ENCODE results near the gene EFNA2.

The EFNA2 gene

GRCh38 chr19:1262623-1263123 lies 23.0 kb upstream of the EFNA2 start:
- peak overlapping the region; percentile 73 for H3K4me3 ChIP-seq (ENCODE audit: low read depth, low read length)
- no peak for DNase-seq (ENCODE audit: low read depth)
- no peak for TF ChIP-seq CTCF (IDR thresholded peaks at IDR 0.05; ENCODE audit: control insufficient read depth, extremely low read depth, insufficient read depth)

GRCh38 chr19:1263188-1263587 lies 22.5 kb upstream of the EFNA2 start:
- no peak for TF ChIP-seq CTCF (IDR thresholded peaks at IDR 0.05; ENCODE audit: control insufficient read depth, extremely low read depth, insufficient read depth)
- no peak for DNase-seq (ENCODE audit: low read depth)
- no peak overlapping the region for H3K4me3 ChIP-seq (ENCODE audit: low read depth, low read length)

- DNase-seq (ENCODE audit: low read depth) = no peak
- H3K4me3 ChIP-seq (ENCODE audit: low read depth, low read length) = no peak overlapping the region
- no peak for TF ChIP-seq CTCF (IDR thresholded peaks at IDR 0.05; ENCODE audit: control insufficient read depth, extremely low read depth, insufficient read depth)
These were observed 20.7 kb upstream of the EFNA2 start for GRCh38 chr19:1264801-1265614.

- no peak for TF ChIP-seq CTCF (IDR thresholded peaks at IDR 0.05; ENCODE audit: control insufficient read depth, extremely low read depth, insufficient read depth)
- DNase-seq (ENCODE audit: low read depth) = no peak
- H3K4me3 ChIP-seq (ENCODE audit: low read depth, low read length) = no peak overlapping the region
These were observed 20.0 kb upstream of the EFNA2 start for GRCh38 chr19:1265615-1266128.

- H3K4me3 ChIP-seq (ENCODE audit: low read depth, low read length) = peak overlapping the region; percentile 50
- DNase-seq (ENCODE audit: low read depth) = no peak
- TF ChIP-seq CTCF (IDR thresholded peaks at IDR 0.05; ENCODE audit: control insufficient read depth, extremely low read depth, insufficient read depth) = no peak
These were observed 19.4 kb upstream of the EFNA2 start for GRCh38 chr19:1266129-1266915.

- peak; percentile 97 for TF ChIP-seq CTCF (IDR thresholded peaks at IDR 0.05; ENCODE audit: control insufficient read depth, extremely low read depth, insufficient read depth)
- H3K4me3 ChIP-seq (ENCODE audit: low read depth, low read length) = peak overlapping the region; percentile 50
- no peak for DNase-seq (ENCODE audit: low read depth)
These were observed 18.7 kb upstream of the EFNA2 start for GRCh38 chr19:1266916-1267476.
